Dermis microvascular lymphatic vessel endothelial cell (primary cell): Measurements from ENCODE around the gene LRRC49. TPM values are rescaled to one million over a fixed set of nuclear protein-coding genes. Genes with fewer than 3 reads are reported as not detected.
"Not testable (repeated sequence)": the region's sequence is repeated elsewhere in the genome, so short reads cannot be mapped to it uniquely, and the experiment has no call there.

ENCODE experiments used
- DNase-seq, 2 donors: peaks; one replicate each; pipeline versions ENCODE4 v3.0.0 to v3.0.0-alpha.2; 2010; ENCODE audit warnings: low read depth in 2 of 2
- total RNA-seq: library from RNA; depleted of rRNA; stranded (reverse); fragments of >200 nt; gene quantifications from 2 replicates; pipeline ENCODE4 v1.2.1, GENCODE V29; 2014

The LRRC49 gene
- total RNA-seq, 1 donor from 2014 or later, result 3.1 TPM

DNA sequence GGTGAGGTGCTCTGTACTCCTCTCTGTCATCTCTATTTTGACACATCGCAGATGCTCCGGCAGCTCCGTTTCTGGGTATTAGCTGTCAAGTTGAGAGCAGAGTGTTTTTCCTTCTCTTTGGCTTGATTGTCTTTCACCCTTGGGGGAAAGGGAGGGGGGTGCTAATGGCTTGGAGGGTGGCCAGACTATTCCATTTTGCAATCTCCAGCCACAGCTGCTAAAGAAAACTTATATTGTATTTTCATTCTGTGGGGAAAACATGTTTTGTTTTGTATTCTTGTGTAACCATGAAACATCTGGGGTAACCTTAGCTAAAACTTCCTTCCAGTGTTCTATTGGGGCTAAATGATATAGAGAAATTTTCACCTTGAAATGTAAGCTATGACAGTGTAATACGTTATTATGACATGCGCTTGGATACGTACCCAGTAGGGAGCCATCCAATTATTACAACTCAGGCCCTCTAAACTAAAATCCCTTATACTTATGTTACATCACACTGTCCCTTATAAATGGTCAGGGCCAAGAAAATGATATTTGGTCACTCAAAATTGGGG is 24.6 kb upstream of the LRRC49 start:
- peak in 1 of 2 donors; percentile 69 for DNase-seq

DNA sequence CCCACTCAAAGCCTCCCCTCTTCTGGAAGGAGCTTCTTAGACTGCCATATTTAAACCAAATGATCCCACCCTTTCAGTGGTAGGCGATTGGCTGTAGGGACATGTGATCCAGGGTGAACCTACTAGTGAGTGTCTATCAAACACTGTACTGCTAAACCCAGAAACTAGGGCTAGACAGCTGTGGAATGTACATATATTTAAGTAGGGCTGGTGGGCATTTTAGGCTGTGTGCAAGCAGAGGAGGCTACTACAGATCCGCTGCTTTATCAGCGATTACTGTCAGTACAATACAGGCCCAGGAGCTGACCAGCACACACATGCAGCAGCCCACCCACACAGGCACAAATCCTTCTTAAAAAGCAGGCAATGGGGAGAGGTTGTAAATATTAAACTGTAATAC is 23.3 kb upstream of the LRRC49 start:
- DNase-seq, result no peak

DNA sequence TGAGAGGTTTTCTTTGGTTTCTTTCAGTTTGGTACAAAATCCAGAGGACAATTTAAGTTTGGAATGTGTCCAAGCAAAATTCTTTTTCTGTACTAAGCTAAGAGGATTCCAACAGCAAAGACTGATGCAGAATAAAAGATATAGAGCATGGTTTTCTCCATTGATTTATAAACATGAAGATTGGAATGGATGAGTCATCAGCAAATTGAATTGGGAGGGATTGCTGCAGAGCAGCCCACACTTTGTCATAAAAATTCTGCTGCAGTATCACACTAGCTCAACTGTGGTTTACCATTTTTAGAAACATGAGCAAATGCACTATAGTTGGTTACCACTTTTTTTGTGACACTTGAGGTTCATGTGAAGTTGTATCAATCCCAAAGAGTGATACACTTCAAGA is 22.6 kb upstream of the LRRC49 start:
- DNase-seq, result peak in 1 of 2 donors; percentile 21

DNA sequence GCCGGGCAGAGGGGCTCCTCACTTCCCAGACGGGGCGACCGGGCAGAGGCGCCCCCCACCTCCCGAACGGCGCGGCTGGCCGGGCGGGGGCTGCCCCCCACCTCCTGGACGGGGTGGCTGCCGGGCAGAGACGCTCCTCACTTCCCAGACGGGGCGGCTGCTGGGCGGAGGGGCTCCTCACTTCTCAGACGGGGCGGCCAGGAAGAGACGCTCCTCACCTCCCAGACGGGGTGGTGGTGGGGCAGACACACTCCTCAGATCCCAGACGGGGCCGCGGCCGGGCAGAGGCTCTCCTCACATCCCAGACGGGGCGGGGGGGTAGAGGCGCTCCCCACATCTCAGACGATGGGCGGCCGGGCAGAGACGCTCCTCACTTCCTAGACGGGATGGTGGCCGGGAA is 21.1 kb upstream of the LRRC49 start:
- DNase-seq, result not testable (repeated sequence)

DNA sequence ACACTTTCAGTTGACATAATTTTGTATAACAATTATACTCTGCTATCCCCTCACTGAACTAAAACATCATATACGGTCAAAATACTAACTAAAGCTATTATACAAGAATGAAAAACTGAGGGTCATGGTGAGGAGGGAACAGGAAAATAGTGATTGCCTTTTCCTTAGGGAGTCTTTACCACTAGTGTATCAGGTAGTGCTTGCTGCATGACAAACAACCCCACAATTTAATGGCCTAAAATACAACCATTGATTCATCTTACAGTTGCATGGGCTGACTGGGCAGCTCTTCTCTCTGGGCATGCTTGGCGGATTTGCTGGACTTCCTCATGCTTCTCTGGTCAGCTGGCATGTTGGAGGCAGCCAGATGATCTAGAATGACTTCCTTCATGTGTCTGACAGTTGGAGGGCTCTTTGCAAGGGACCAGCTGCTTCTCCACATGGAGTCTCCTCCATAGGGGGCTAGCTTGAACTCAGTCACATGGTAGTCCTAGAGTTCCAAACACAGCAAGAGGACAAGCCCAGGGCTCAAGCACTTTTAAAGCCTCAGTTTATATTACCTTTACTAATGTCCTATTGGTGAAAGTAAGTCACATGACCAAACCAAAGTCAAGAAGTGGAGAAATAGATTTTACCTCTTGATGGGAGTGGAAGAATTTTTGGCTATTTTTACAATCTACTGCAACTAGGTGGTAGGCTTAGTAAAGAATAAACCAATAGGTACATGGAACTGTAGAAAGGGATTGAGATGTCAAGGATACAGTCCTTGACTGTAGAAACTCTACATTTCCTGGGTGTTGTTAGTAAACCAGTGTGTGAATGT is 19.2 kb upstream of the LRRC49 start:
- DNase-seq, result no peak

DNA sequence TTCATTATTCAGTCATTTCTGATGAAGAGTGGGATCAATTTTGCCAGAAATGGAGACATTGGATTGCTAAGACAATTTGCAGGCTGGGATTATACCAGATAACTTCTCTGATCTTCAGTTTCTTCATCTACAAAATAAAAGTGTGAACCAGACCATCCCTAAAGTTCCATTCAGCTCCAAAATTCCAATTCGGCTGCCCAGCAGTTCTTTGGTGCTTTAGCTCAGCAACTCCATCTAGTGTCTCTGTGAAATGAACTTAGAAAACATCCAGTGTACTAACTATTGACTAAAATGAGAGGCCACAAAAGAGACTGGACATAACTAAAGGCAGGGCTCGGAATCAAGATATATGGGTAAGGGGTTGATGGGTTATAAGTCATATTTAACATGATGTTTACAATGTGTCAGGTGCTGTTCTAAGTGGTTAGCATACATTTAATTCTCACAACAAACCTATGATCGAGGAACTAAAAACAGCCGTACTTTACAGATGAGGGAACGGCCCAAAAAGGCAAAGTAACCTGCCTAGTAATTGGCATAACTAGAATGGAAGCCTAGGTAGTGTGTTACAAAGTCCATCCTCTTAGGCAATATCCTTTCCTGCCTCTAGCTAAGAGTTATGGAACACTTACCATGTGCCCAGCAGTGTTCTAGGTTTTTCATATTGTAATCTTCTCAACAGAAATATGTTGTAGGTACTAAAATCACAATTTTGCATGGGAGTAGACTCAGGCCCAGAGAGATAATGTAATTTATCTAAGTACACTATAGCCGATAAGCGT is 17.4 kb upstream of the LRRC49 start:
- DNase-seq, result peak; percentile 29 to 45

DNA sequence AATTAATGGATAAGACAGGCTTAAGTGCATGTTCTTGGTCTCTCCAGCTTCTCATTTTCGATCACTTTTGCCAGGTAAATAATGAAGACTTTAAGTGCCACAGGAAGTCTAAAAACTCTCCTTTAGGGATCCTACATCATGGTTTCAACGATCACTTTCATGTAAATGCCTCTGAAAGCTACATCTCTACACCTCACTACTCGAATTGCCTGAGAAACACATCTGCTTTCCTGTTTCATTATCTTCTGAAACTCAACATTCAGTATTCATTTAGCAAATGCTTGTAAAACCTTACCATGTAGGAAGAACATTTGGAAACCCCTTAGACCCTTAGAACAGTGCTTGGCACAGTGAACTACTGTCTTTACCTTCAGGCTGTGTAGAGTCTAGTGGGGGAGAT is 16.6 kb upstream of the LRRC49 start:
- no peak for DNase-seq

DNA sequence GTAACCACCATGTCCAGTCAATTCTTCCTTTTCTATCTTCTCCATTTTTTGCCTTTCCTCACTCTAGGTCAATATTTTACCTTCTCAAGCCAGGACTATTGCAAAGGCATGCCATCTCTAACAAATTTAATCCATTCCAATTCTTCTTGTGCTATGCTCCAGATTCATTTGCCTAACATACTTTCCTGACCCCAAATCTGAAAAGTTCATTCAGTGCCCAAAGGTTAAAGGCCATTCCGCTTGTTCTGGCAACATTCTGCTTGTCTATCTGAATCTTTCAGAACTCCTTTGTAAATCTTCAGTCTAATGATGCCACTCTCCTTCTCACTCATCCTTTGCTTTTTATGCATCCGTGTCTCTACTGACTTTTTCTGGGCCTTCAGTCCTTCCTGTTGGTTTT is 15.9 kb upstream of the LRRC49 start:
- DNase-seq, result no peak

DNA sequence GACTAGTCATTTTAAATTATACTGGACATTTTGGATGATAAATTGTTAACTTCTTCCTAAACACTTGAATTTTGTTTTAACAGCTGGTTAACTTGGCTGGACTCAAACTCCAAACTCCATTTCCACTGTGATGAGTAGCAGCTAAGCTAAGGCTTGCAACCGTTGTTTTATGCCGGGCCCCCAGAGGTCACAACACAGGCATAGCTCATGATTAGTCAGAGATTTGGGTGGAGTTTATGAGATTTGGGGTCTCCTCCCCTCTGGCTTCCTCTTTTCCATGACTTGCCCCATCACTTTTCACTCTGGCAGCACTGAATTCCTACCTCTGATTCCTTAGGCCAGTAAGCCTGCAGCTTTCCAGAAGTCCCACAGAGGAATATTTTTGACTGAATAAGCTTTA is 13.2 kb upstream of the LRRC49 start:
- DNase-seq, result peak in 1 of 2 donors; percentile 77

DNA sequence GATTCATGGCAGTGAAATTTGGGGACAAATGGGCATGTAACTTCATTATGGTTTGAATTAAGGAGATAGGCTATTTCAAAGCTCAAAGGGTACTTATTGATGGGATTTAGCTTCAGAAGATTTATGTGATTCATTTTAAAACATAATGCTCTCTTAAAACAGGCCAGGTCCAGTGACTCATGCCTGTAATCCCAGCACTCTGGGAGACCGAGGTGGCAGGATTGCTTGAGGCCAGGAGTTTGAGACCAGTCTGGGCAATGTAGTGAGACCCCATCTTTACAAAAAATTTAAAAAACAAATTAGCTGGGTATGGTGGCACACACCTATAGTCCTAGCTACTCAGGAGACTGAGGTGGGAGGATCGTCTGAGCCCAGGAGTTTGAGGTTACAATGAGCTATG is 11.8 kb upstream of the LRRC49 start:
- no peak for DNase-seq

DNA sequence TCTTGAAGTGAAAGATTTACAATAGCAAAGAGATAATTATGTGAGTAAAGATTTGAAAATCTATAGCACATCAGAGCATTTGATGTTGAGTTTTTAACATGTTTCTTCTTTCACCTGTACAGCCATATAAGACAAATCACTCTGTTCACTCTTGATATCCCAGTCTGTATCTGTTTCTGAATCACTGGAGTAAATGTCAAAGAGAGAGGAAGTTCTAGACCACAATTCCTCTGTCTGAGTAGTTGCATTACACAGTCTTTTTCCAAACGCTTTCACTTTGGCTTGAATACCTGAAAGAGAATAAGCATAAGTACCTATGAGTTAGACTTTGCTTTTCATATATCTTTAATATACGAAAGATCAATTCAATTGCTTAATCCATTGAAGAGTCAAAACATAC is 10.3 kb upstream of the LRRC49 start:
- DNase-seq, result no peak

DNA sequence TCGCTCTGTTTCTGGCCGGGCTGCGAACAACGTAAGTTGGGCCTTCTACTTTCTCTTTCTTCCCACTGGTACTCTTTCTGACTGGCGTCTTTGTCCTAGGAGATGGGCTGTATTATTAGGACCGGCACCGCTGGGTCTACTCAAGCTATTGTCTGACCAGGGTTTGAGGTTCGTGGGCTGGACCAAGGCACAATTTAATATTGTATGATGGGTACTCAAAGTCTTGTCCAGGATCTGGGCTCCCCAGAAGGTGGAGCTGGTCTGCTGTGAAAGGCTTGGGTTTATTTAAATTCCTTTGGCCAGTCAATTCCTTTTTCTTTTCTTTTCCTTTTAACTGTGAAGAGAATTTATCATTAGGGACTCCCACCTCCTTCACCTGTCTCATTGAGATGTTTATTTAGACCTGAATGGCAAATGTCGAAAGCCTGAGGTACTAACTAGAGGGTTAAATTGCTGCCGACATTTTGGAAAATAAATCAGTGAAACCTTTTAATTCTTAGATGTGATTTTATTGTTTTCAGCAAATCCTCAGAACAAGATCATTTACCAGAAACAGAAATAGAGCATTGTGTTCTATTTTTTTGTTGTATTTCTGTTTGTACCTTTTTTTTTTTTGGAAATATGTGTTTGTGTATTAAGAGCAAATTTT is 410 bp downstream of the LRRC49 start:
- DNase-seq, result peak; percentile 23 to 69

DNA sequence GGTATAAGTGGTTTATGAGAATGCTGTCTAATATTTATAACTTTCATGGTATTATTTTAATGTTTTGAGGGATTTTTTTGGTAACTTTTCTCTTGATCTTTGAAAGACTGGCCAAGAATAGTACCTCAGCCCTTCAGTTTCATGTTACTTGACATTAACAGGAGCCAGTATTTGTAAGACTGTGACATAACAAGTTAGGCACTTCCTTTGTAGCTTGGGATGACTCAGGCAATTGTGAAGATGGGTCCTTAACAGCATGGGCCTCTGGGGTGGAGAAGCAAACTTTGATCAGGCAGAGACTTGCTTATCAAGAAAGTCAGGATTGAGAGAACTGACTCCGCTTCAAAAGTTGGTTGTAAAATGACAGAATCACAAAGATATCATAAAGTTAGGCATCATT is 9.5 kb downstream of the LRRC49 start:
- DNase-seq, result peak in 1 of 2 donors; percentile 72

DNA sequence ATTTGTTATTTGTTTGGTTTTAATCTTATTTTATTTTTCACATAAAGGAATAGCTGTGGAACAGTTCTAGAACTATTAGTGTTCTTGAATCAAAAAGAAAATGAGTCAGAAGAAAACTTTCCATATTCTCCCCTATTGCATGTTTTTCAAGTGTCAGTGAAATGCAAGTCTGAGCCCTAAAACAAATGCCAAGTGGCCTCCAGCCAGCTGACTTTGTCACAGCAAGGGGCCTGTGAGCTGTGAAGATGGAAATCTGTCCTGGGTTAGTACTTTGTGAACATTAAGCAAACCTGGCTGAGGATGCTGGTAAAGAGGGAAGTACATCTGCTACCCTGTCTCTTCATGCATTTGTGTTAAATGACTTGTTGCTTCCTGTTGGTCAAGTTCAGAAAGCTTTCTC is 14.2 kb downstream of the LRRC49 start:
- DNase-seq, result no peak

DNA sequence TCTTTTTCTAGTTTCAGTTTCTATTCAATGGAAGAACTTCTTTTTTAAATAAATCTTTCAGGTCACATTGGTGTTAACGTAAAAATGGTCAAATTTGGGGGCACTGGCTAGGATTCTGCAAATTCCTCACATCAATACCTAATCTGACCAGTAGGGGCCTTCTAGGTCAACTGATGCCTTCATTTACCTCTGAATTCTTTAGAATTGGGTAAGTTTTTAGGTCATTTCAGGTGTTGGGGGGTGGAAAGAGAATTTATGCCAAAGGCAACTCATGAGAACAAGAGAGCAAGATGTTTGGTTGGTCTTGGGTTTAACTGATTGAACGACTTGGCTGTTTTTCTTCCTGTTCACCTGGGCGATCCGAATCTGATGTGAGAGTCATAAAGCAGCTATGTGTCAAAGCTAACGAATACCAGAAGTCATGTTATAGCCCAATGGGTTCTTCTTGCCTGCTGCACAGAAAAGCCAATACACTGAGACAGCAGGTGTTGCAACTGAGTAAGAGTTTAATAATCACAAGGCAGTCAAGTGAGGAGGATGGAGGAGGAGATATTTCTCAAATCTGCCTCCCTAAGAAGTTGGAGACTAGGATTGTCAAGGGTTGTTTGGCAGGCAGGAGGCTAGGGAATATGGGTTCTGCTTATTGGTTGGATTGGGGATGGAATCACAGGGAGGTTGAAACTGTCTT is 15.3 kb downstream of the LRRC49 start:
- no peak for DNase-seq

DNA sequence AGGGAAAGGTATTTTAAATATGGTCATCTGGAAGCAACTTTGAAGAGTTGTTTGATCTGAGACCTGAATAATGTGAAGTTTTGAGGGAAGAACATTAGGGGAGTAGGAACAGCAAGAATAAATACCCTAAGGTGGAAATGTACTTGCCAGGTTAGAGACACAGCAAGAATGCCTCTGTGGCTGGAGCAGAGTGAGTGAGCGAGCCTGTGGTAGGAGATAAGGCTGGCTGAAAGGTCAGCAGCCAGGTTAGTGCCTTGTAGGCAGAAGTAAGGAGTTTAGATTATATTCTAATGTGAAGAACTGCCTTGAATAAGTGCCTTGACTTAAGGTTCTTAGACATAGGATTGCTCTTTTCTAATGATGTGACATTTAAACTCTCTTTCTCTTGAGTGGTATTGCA is 18.3 kb downstream of the LRRC49 start:
- no peak for DNase-seq

DNA sequence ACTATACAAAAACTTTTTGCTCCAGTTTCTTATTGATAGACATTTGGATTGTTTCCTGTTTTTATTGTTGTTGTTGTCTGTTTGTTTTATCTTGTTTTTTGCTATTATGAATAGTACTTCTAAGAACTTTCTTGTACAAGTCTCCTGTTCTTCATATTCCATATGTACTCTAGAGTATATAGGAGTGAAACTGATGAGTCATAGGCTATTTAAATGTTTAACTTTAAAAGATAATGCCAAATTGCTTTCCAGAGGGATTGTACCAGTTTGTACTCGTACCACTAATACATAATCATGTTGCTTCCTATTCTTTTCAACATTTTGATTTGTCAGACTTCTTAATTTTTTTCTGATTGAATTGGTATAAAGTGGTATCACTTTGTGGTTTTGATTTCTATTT is 19.6 kb downstream of the LRRC49 start:
- no peak for DNase-seq

DNA sequence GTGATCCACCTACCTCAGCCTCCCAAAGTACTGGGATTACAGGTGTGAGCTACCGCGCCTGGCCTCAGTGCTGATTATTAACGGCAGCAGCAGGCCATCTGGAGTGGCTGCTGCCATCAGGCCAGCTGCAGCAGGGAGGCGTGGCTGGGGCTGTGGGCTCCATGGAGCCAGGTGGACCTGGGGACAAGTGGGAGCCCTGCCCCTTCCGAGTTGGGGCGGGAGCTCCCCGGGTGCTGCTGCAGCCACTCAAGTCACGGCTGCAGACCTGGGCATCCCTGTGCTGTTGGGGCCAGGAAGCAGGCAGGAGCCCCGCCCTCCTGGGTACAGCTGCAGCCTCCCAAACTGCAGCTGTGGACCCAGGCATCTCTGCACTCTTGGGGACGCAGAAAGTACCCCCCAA is 23.9 kb downstream of the LRRC49 start:
- DNase-seq, result no peak

DNA sequence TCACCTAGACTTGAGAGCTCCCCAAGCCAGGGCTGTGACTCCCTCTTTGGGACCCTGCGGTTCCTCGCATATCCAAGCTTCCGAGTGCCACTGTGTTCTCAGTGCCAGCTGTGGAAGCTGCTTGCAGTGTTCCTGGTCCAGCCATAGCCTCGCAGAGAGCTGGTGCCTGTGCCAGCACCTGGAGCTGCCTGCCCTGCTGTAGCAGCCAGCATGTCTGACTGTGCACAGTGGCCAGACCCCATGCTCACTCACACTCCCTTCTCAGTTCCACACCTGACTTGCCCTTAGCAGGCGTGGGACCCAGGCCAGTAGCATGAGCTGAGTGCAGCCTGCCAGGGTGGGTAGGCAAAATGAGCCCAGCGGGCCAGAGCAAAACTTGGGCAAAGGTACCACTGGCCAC is 25.3 kb downstream of the LRRC49 start:
- no peak for DNase-seq

DNA sequence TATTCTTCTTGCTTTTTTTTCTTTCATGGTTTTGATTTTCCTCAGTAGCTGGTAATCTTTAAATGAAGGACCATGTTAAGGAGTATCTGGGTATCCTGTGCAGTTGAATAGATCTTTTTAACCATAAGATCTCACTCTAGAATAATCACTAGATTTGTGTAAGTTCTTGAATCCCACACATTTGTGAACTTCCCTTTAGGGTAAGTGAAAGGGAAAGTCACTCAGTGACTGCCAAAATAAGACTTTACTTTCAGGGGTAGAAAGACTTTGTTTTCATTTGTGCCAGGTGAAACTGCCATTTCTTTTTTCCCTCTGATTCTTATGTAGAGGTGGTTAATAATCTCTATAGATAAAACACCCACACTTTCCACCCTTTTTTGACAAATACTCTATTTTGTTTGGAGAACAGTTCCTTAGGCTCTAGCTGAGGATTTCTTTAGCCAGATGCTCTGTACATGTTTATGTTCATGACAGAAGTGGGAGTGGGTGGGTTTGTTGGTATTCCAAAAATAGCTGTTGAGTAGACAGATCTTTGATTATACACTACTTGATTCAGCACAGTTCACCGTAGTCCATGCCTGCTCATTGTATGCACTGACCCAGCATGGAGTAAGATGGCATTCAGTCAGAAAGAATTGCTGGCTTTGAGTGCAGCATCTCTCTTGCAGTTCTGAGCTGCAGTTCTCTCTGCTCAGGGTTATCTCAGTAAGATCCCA is 28.5 kb downstream of the LRRC49 start:
- no peak for DNase-seq

DNA sequence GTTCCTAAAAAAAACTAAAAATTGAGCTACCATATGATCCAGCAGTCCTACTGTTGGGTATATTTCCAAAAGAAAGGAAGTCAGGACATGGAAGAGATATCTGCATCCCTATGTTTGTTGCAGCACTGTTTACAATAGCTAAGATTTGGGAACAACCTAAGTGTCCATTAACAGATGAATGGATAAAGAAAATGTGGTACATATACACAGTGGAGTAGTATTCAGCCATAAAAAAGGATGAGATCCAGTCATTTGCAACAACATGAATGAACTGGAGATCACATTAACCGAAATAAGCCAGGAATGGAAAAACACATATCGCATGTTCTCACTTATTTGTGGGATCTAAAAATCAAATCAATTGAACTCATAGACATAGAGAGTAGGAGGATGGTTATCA is 29.5 kb downstream of the LRRC49 start:
- no peak for DNase-seq
